Breast epithelium (tissue), 4 donors: ENCODE measurements around the gene VPS33B. TPM values are rescaled to one million over a fixed set of nuclear protein-coding genes. Genes with fewer than 3 reads are reported as not detected.

Experiments used
- DNase-seq, 2 donors: peaks; one replicate each; pipeline ENCODE4 v3.0.0-alpha.2; 2019; ENCODE audit warnings: low spot score in 2 of 2
- H3K27ac ChIP-seq, 2 donors: fragments of 200-600 bp; sonication (generic) in 1 of 2; one replicate each; pipeline ENCODE4 v1.5.1; 2016 to 2019; ENCODE audit warnings: mild to moderate bottlenecking in 1 of 2
- H3K27me3 ChIP-seq, 2 donors: fragments of 200-600 bp; sonication (generic) in 1 of 2; one replicate each; pipeline versions ENCODE4 v1.5.1 to v1.6.0; 2017 to 2019; ENCODE audit warnings: control low read depth in 1 of 2, mild to moderate bottlenecking in 1 of 2
- H3K36me3 ChIP-seq: fragments of 200-600 bp; one replicate; pipeline ENCODE4 v1.5.1; 2019
- H3K4me1 ChIP-seq, 2 donors: fragments of 200-600 bp; sonication (generic); one replicate each; pipeline ENCODE4 v1.5.1; 2016 to 2019; ENCODE audit warnings: control low read depth in 1 of 2
- H3K4me3 ChIP-seq, 3 donors: fragments of 200-600 bp; sonication (generic); 1 replicate in 2 of 3; 2 replicates in 1 of 3; pipeline ENCODE4 v1.5.1; 2016 to 2019; ENCODE audit warnings: mild to moderate bottlenecking in 3 of 3, moderate library complexity in 2 of 3
- H3K9me3 ChIP-seq, 2 donors: fragments of 200-600 bp; sonication (generic) in 1 of 2; one replicate each; pipeline ENCODE4 v1.5.1; 2016 to 2019; ENCODE audit warnings: control low read depth in 1 of 2
- POLR2A ChIP-seq: fragments of 450-650 bp; IDR thresholded peaks from one replicate; pipeline ENCODE4 v1.6.1; 2016; ENCODE audit warnings: antibody characterized with exemption, mild to moderate bottlenecking, moderate library complexity
- POLR2AphosphoS5 ChIP-seq, 3 donors: sonication (generic); formaldehyde crosslinking; IDR thresholded peaks; one replicate each; pipeline ENCODE4 v1.6.1; 2017; ENCODE audit warnings: antibody characterized with exemption in 3 of 3
- intact Hi-C: fragments of 100-400 bp; cut with DNase I; formaldehyde crosslinking; loops from one replicate; pipeline ENCODE4 v1.15.1; 2023; ENCODE audit warnings: low total_unique reads
- total RNA-seq, 3 donors: library from RNA; depleted of rRNA; stranded (reverse); fragments of >200 nt; gene quantifications; one replicate each; pipeline ENCODE4 v1.1.0, GENCODE V29; 2016
- TF ChIP-seq, protein P1 (sequence below), 3 donors: fragments of 450-650 bp; IDR thresholded peaks; one replicate each; pipeline ENCODE4 v1.5.1; 2016 to 2017; ENCODE audit warnings: antibody characterized with exemption in 3 of 3, mild to moderate bottlenecking in 3 of 3, moderate library complexity in 3 of 3

Gene VPS33B
- total RNA-seq, 3 donors from 2014 or later: 8.8 to 10.7 (median 9.0) TPM

DNA sequence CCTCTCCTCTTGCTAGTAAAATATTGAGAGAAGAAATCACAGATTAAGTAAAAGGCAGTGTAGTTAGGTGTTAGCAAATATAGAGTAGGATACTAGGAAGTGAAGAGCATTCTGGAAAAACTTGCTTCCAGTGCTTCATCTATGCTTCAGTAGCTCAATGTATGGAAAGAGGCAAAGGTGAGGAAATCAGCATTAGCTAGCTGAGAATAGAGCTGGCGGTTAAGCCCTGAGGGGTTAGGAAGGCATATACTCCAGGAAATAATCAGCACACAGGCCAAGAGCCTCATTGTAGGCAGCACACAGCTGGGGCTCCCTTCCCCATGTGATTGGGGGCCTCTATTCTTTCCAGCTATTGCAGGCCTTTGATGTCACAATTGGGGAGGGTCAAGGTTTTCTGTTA, 54.0 kb downstream of the VPS33B start:
- H3K9me3 ChIP-seq: no peaks in the 10 kb centered on the region
- no peak for TF ChIP-seq POLR2A
- TF ChIP-seq, protein P1, sequence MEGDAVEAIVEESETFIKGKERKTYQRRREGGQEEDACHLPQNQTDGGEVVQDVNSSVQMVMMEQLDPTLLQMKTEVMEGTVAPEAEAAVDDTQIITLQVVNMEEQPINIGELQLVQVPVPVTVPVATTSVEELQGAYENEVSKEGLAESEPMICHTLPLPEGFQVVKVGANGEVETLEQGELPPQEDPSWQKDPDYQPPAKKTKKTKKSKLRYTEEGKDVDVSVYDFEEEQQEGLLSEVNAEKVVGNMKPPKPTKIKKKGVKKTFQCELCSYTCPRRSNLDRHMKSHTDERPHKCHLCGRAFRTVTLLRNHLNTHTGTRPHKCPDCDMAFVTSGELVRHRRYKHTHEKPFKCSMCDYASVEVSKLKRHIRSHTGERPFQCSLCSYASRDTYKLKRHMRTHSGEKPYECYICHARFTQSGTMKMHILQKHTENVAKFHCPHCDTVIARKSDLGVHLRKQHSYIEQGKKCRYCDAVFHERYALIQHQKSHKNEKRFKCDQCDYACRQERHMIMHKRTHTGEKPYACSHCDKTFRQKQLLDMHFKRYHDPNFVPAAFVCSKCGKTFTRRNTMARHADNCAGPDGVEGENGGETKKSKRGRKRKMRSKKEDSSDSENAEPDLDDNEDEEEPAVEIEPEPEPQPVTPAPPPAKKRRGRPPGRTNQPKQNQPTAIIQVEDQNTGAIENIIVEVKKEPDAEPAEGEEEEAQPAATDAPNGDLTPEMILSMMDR (IDR thresholded peaks at IDR 0.05): no peak
- TF ChIP-seq POLR2AphosphoS5 (IDR thresholded peaks at IDR 0.05): no peak
- H3K27me3 ChIP-seq: no peaks in the 10 kb centered on the region
- H3K27ac ChIP-seq: no peak overlapping the region
- no peaks in the 10 kb centered on the region for H3K4me1 ChIP-seq
- H3K36me3 ChIP-seq: no peaks in the 10 kb centered on the region
- no peak overlapping the region for H3K4me3 ChIP-seq
- DNase-seq: no peak
- intact Hi-C loops: no loop called here

DNA sequence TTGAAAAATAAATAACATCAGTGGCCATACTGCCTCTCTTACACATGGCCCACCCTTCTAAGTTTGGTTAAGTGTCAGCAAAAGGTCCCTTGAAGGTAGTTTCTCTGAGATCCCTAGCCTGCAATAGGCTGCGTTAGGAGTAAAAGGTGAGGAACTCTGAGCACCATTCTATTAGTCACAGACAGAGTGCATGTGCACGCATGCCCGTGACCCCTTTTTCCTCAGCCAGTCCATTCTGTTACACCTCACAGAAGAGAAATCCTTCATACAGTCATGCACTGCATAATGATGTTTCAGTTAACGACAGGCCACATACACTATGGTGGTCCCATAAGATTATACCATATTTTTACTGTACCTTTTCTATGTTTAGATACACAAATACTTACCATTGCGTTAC, 55.2 kb downstream of the VPS33B start:
- H3K36me3 ChIP-seq: no peaks in the 10 kb centered on the region
- intact Hi-C loops: no loop called here

DNA sequence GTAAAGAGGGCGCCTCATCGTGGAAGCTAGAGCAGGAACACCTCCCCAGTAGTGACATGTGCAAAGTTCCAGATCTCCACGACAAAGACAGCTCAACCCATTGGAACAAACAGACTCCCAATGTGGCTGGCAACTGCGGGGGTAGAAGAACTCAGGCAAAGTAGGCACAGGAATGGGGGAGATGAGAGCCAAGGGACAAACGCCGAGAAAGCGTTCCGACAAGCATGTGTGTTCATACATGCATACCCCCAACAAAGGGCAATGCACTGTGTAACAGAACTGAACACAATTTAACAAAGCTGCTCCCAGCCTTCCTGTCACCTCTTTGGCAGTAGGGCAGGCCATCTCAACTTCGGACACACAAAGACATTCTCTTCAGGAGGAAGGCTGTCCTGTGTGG, 56.1 kb downstream of the VPS33B start:
- TF ChIP-seq POLR2A (no peak), POLR2AphosphoS5 (IDR thresholded peaks at IDR 0.05) (no peak)
- TF ChIP-seq, protein P1 (IDR thresholded peaks at IDR 0.05): no peak

More for the DNA sequence above, 55.2 kb downstream of the VPS33B start:
- Histone ChIP-seq H3K27me3 (no peaks in the 10 kb centered on the region), H3K27ac (no peak overlapping the region), H3K9me3 (no peaks in the 10 kb centered on the region), H3K4me3 (no peak overlapping the region), H3K4me1 (no peaks in the 10 kb centered on the region)
- no peak for DNase-seq
- no peak for TF ChIP-seq POLR2AphosphoS5 (IDR thresholded peaks at IDR 0.05)
- TF ChIP-seq, protein P1 (IDR thresholded peaks at IDR 0.05): no peak
- TF ChIP-seq POLR2A: no peak

DNA sequence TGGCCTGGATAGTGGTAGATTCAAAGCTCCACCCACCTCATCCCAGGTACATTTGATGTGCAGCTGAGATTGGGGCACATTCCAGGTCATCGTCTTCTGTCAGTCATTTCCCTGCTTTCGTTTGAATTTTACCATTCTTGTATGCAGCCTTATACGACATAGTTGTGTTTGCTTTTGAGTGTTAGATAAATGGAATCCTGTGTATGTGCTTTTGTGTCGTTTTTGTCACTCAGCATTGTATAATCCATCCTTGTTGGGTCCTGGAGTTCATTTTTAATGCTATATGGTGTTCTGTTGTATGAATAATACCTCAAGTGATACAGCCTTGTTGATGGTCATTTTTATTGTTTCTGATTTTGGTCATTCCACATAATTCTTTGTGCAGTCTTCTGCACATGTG, 60.4 kb downstream of the VPS33B start:
- Histone ChIP-seq H3K4me1 (peaks cover 0 to 3% of the 10 kb centered on the region in 2 donors), H3K4me3 (no peak overlapping the region), H3K9me3 (no peaks in the 10 kb centered on the region), H3K27ac (no peak overlapping the region), H3K27me3 (no peaks in the 10 kb centered on the region), H3K36me3 (no peaks in the 10 kb centered on the region)
- intact Hi-C loops: no loop called here
- no peak for DNase-seq
- TF ChIP-seq POLR2A: no peak
- TF ChIP-seq POLR2AphosphoS5 (IDR thresholded peaks at IDR 0.05): no peak
- TF ChIP-seq, protein P1 (IDR thresholded peaks at IDR 0.05): no peak

More for the DNA sequence above, 56.1 kb downstream of the VPS33B start:
- DNase-seq: no peak
- H3K27me3 ChIP-seq: no peaks in the 10 kb centered on the region
- no peaks in the 10 kb centered on the region for H3K9me3 ChIP-seq
- no peak overlapping the region for H3K4me3 ChIP-seq
- H3K4me1 ChIP-seq: no peaks in the 10 kb centered on the region
- intact Hi-C loops: no loop called here
- no peak overlapping the region for H3K27ac ChIP-seq
- no peaks in the 10 kb centered on the region for H3K36me3 ChIP-seq

DNA sequence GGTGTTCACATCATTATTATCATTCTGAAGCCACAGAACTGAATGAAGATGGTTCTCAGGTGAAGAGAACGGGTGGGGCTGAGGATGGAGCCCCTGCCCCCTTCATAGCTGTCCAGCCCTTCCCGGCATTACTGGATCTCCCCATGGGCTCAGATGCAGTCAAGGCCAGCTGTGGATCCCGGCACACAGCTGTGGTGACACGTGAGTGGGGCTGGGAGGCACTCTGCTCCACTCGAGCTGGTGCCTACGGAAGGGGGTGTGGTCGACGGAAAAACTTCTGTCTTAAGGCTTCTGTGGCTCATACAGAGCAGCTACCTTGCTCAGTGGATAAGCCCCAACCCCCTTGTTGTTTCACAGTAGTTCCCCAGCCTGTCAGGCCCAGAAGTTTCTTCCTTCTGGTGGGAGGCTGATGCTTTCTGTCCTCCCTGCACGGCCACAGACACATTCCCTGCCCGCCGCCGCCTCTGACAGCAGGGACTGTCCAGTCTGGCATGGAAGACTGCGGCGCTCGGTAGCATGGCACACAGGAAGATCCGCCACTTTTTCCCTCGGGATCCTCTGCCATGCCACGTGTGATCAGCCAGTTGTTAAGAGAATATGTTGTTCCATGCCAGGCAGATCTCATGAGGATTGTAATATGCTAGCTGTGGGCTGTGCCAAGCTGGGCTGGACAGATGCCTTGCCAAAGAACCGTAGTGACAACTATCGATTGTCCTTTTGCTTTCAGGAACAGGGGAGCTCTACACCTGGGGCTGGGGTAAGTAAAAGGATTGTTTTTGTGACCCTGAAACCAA, 61.9 kb downstream of the VPS33B start:
- Histone ChIP-seq H3K27ac (peak overlapping the region in 1 of 2 donors; percentile 29), H3K9me3 (no peaks in the 10 kb centered on the region), H3K4me1 (peaks cover 3 to 8% of the 10 kb centered on the region in 2 donors), H3K27me3 (no peaks in the 10 kb centered on the region), H3K4me3 (no peak overlapping the region), H3K36me3 (no peaks in the 10 kb centered on the region)
- no peak for DNase-seq
- intact Hi-C loops: no loop called here
- TF ChIP-seq POLR2A: no peak
- TF ChIP-seq, protein P1 (IDR thresholded peaks at IDR 0.05): no peak
